HepG2 (cell line): ENCODE measurements around the gene PRDM15. TPM values are rescaled to one million over a fixed set of nuclear protein-coding genes. Genes with fewer than 3 reads are reported as not detected.

ENCODE experiments used
- ATAC-seq: fragments of 200-7000 bp; cut with Tn5 transposase; 3 replicates; pipeline ENCODE4 v1.9.1; 2020; ENCODE audit warnings: mild to moderate bottlenecking, moderate library complexity
- BruUV-seq: library from RNA; stranded (reverse); fragments of 400-500 nt; replicated peaks from 2 replicates; lab custom pipeline; 2021; lab: Mats Ljungman, UMichigan
- CTCF ChIA-PET: fragments of 300-600 bp; formaldehyde crosslinking; extraction: SDS; loops from one replicate; lab custom pipeline; 2021; ENCODE audit warnings: low total read pairs, inconsistent platforms, low intra/inter-chr PET ratio; lab: Yijun Ruan, JAX
- POLR2A ChIA-PET: fragments of 350-600 bp; sonication (Branson Sonifier 250); formaldehyde crosslinking; loops from one replicate; lab custom pipeline; 2020; ENCODE audit warnings: antibody characterized with exemption, inconsistent platforms; lab: Yijun Ruan, JAX
- DNase-seq: peaks from one replicate; pipeline ENCODE4 v3.0.0-alpha.2; 2015; ENCODE audit warnings: low spot score
- FAIRE-seq: peaks from 3 replicates; lab custom pipeline; 2011; peaks lifted over from hg19 to GRCh38; lab: Jason Lieb, UNC
- H2AFZ ChIP-seq: one replicate; pipeline ENCODE4 v1.6.1; 2011; ENCODE audit warnings: low read length, inconsistent platforms
- H3K27ac ChIP-seq: fragments of 300-600 bp; 3 replicates; pipeline ENCODE4 v1.8.0; 2011; ENCODE audit warnings: mixed run types, mild to moderate bottlenecking, mixed read lengths, low read length, inconsistent platforms; ENCODE audit not compliant: insufficient read depth; ENCODE audit errors: extremely low read length
- H3K27me3 ChIP-seq, 2 experiments: fragments of 200-600 bp in 1 of 2; 2 replicates in 1 of 2; 3 replicates in 1 of 2; pipeline versions ENCODE4 v1.6.0 to v1.8.0; 2011; ENCODE audit warnings: low read length in 2 of 2, mild to moderate bottlenecking in 2 of 2, moderate library complexity in 2 of 2, inconsistent platforms in 1 of 2; ENCODE audit not compliant: insufficient read depth in 2 of 2, control insufficient read depth in 1 of 2
- H3K36me3 ChIP-seq, 2 experiments: fragments of 200-600 bp in 1 of 2; replicated peaks in 1 of 2; 2 replicates in 1 of 2; 3 replicates in 1 of 2; pipeline versions ENCODE4 v1.5.1 to v1.8.0; 2011; ENCODE audit warnings: low read length in 2 of 2, inconsistent platforms in 1 of 2; ENCODE audit not compliant: insufficient read depth in 2 of 2, control insufficient read depth in 1 of 2
- H3K4me1 ChIP-seq: 2 replicates; pipeline ENCODE4 v1.5.1; 2012; ENCODE audit warnings: low read length, inconsistent platforms; ENCODE audit not compliant: insufficient read depth
- H3K4me2 ChIP-seq: 2 replicates; pipeline ENCODE4 v1.6.0; 2011; ENCODE audit warnings: low read depth, low read length, inconsistent platforms
- H3K4me3 ChIP-seq, 3 experiments: fragments of 200-600 bp in 1 of 3; sonication (generic), shearing (Covaris generic) in 1 of 3; replicated peaks in 1 of 3; 2 replicates each; pipeline ENCODE4 v1.5.1; 2011 to 2016; ENCODE audit warnings: low read length in 3 of 3, inconsistent platforms in 2 of 3, low read depth in 2 of 3, mild to moderate bottlenecking in 2 of 3, control low read depth in 1 of 3, mixed read lengths in 1 of 3; ENCODE audit not compliant: insufficient read depth in 1 of 3
- H3K79me2 ChIP-seq: one replicate; pipeline ENCODE4 v1.6.1; 2011; ENCODE audit warnings: low read length, inconsistent platforms; ENCODE audit not compliant: insufficient read depth
- H3K9ac ChIP-seq: 2 replicates; pipeline ENCODE4 v1.6.0; 2011; ENCODE audit warnings: mild to moderate bottlenecking, low read depth, low read length, inconsistent platforms; ENCODE audit not compliant: insufficient read depth
- H3K9me3 ChIP-seq: 2 replicates; pipeline ENCODE4 v1.5.1; 2012; ENCODE audit warnings: mild to moderate bottlenecking, low read length
- H4K20me1 ChIP-seq: 2 replicates; pipeline ENCODE4 v1.6.0; 2011; ENCODE audit warnings: inconsistent platforms, mild to moderate bottlenecking, low read length, moderate library complexity; ENCODE audit not compliant: insufficient read depth
- ATAD3A ChIP-seq: sonication (generic); formaldehyde crosslinking; IDR thresholded peaks from 2 replicates; pipeline ENCODE4 v1.4.0; 2020; ENCODE audit warnings: missing genetic modification reagents
- BCL6 ChIP-seq: IDR thresholded peaks from 2 replicates; pipeline ENCODE4 v1.6.1; 2016; ENCODE audit warnings: missing genetic modification reagents, missing compliant biosample characterization
- BRCA1 ChIP-seq: sonication (generic); formaldehyde crosslinking; IDR thresholded peaks from 2 replicates; pipeline ENCODE4 v1.4.0; 2020; ENCODE audit warnings: missing genetic modification reagents
- FOXA1 ChIP-seq, 2 experiments: fragments of 450-650 bp in 1 of 2; sonication (generic) in 1 of 2; formaldehyde crosslinking in 1 of 2; IDR thresholded peaks; 2 replicates each; pipeline versions ENCODE4 v1.4.0 to v1.6.1; 2016 to 2020; ENCODE audit warnings: missing genetic modification reagents in 1 of 2
- HDAC2 ChIP-seq: sonication (generic); formaldehyde crosslinking; IDR thresholded peaks from 2 replicates; pipeline ENCODE4 v1.4.0; 2020; ENCODE audit warnings: missing genetic modification reagents
- HNRNPL ChIP-seq: fragments of 200-400 bp; formaldehyde crosslinking; IDR thresholded peaks from 2 replicates; pipeline ENCODE4 v1.6.1; 2017; ENCODE audit warnings: mild to moderate bottlenecking, low read depth, low read length
- MTA1 ChIP-seq: sonication (generic); formaldehyde crosslinking; IDR thresholded peaks from 2 replicates; pipeline ENCODE4 v1.4.0; 2020; ENCODE audit warnings: missing genetic modification reagents, mild to moderate bottlenecking, borderline replicate concordance
- NRL ChIP-seq: sonication (generic); formaldehyde crosslinking; IDR thresholded peaks from 2 replicates; pipeline ENCODE4 v1.5.0; 2020; ENCODE audit warnings: missing genetic modification reagents, mild to moderate bottlenecking, moderate library complexity, borderline replicate concordance
- PHF21A ChIP-seq: sonication (generic); formaldehyde crosslinking; IDR thresholded peaks from 2 replicates; pipeline ENCODE4 v1.5.0; 2020; ENCODE audit warnings: mild to moderate bottlenecking, missing genetic modification reagents
- POLR2AphosphoS5 ChIP-seq: IDR thresholded peaks from 2 replicates; pipeline ENCODE4 v1.6.1; 2012; ENCODE audit warnings: low read depth, low read length
- SKI ChIP-seq: fragments of 450-650 bp; IDR thresholded peaks from one replicate; pipeline ENCODE4 v1.6.1; 2018; ENCODE audit warnings: mild to moderate bottlenecking; ENCODE audit not compliant: partially characterized antibody
- SNRNP70 ChIP-seq: fragments of 200-400 bp; formaldehyde crosslinking; IDR thresholded peaks from 2 replicates; pipeline ENCODE4 v1.6.1; 2017; ENCODE audit warnings: mild to moderate bottlenecking, low read depth, low read length, moderate library complexity
- SP4 ChIP-seq: sonication (generic); formaldehyde crosslinking; IDR thresholded peaks from 2 replicates; pipeline ENCODE4 v1.8.1; 2023; ENCODE audit warnings: mild to moderate bottlenecking, missing genetic modification reagents
- ZNF614 ChIP-seq: IDR thresholded peaks from 2 replicates; pipeline ENCODE4 v1.6.1; 2018; ENCODE audit warnings: missing biosample characterization, missing genetic modification reagents, inconsistent platforms, borderline replicate concordance
- ZNF749 ChIP-seq: sonication (generic); formaldehyde crosslinking; IDR thresholded peaks from 2 replicates; pipeline ENCODE4 v1.8.0; 2022; ENCODE audit warnings: mild to moderate bottlenecking, missing genetic modification reagents, moderate library complexity, borderline replicate concordance
- ZSCAN30 ChIP-seq: sonication (generic); formaldehyde crosslinking; IDR thresholded peaks from 2 replicates; pipeline ENCODE4 v1.5.0; 2020; ENCODE audit warnings: mild to moderate bottlenecking, missing genetic modification reagents
- WGBS: methylation state at CpG from one replicate; pipeline ENCODE4 v1.1.6; 2017; ENCODE audit warnings: low lambda C conversion rate; 5-methylcytosine and 5-hydroxymethylcytosine counted together
- in situ Hi-C: cut with HindIII; loops from 2 replicates; pipeline ENCODE4 v1.10.0; 2017; ENCODE audit warnings: low pct_unique_long_range_greater_than_20kb; ENCODE audit not compliant: extremely low pct_ligation_motif_present
- intact Hi-C: fragments of 100-400 bp; cut with micrococcal nuclease; formaldehyde crosslinking; loops from one replicate; pipeline ENCODE4 v1.10.0; 2022; ENCODE audit not compliant: unreplicated experiment
- polyA plus RNA-seq, 8 experiments: library from polyadenylated mRNA; depleted of rRNA in 3 of 8; stranded (reverse) in 7 of 8; unstranded in 1 of 8; fragments of >200 nt; fragmentation: Illumina TruSeq in 4 of 8; extraction: Trizol in 4 of 8; gene quantifications; 2 replicates each; pipeline versions ENCODE4 v1.2.1 to v1.2.3, GENCODE V29; 2011 to 2016; ENCODE audit warnings: low read depth in 4 of 8, missing spikeins in 1 of 8, mixed read lengths in 1 of 8; ENCODE audit not compliant: insufficient read depth in 1 of 8
- total RNA-seq, 5 experiments: library from RNA; depleted of rRNA; stranded (reverse); fragments of >200 nt; fragmentation: Illumina TruSeq; extraction: Trizol; gene quantifications; 2 replicates each; pipeline ENCODE4 v1.2.3, GENCODE V29; 2016; ENCODE audit warnings: low read depth in 1 of 5
- TF ChIP-seq, protein P1 (sequence below): IDR thresholded peaks from 2 replicates; pipeline ENCODE4 v1.6.1; 2016; ENCODE audit warnings: low read depth, missing genetic modification reagents, missing compliant biosample characterization
- TF ChIP-seq, protein P2 (sequence below): sonication (generic); formaldehyde crosslinking; conservative IDR thresholded peaks from 2 replicates; pipeline ENCODE4 v1.4.0; 2020; ENCODE audit warnings: missing genetic modification reagents

The PRDM15 gene
- total and polyA plus RNA-seq, 2 of the 13 experiments (the other 11 are each of a cell fraction or from before 2014, with no cell fraction given): 4.0 to 6.9 TPM

DNA sequence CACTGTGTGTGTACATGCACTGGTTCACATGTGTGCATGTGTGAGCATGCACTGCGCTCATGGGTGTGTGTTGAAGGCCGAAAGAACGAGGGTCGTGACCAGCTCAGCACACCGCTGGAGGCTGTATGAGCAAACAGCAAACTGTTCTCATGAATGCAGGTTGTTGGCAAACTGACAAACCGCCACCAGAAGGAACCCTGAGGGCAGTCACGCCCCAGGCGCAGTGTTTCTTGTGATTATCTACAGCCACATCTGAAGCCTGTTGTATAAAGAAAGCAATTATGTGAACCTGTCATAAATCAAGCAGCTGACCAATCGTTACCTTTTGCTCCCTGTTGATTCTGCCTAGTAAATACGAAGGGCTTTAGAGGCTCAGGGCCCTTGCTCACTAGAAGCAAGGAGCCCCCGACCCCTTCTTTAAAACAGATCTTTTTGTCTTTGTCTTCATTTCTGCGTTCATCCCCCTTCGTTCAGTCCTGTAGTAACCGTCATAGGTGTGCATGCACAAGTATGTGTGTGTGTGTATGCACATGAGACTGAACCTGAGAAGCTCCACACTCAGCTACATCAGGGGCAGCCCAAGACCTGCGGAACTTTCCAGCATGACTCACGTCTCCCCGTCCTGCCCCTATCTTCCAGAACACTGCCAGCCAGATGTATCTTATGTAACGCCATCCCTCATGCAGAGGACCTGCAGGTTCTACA, 95.5 kb downstream of the PRDM15 start:
- POLR2A ChIA-PET: no interaction called here
- Histone ChIP-seq H3K9ac (no peak overlapping the region), H3K9me3 (no peaks in the 10 kb centered on the region), H3K36me3 (no peaks in the 10 kb centered on the region), H3K27me3 (peaks cover 1 to 9% of the 10 kb centered on the region in 2 experiments; a peak in 3 of 5 replicates), H2AFZ (no peak overlapping the region), H3K79me2 (no peaks in the 10 kb centered on the region), H3K4me2 (peak overlapping the region; percentile 50; the same call in 1 of the 2 replicates), H4K20me1 (no peaks in the 10 kb centered on the region), H3K4me1 (peaks cover 51% of the 10 kb centered on the region), H3K4me3 (no peak overlapping the region), H3K27ac (no peak overlapping the region)
- in situ Hi-C loops (no loop called here), intact Hi-C loops (no loop called here)
- no peak for DNase-seq
- WGBS: 3% methylated on average over 18 of the region's 18 CpGs
- no TSS peak for BruUV-seq
- ATAC-seq: peak; percentile 47
- FAIRE-seq: no peak
- CTCF ChIA-PET: no interaction called here
- TF ChIP-seq BCL6 (0 out of 2 replicates have a peak, but pooled peaks have one; percentile 6), POLR2AphosphoS5 (no peak), HNRNPL (no peak), SNRNP70 (no peak), SP4 (CRISPR knock-in tag) (no peak), ZSCAN30 (CRISPR knock-in tag) (no peak), PHF21A (CRISPR knock-in tag) (0 out of 2 replicates have a peak, but pooled peaks have one; percentile 22), ATAD3A (CRISPR knock-in tag) (no peak), BRCA1 (CRISPR knock-in tag) (0 out of 2 replicates have a peak, but pooled peaks have one; percentile 47), NRL (CRISPR knock-in tag) (no peak), ZNF749 (CRISPR knock-in tag) (no peak), FOXA1 (IDR thresholded peaks at IDR 0.05) (no peak), FOXA1 (CRISPR knock-in tag; IDR thresholded peaks at IDR 0.05) (0 out of 2 replicates have a peak, but pooled peaks have one; percentile 17), HDAC2 (no peak), MTA1 (no peak), ZNF614 (CRISPR knock-in tag) (no peak), SKI (no peak)
- TF ChIP-seq, protein P1, sequence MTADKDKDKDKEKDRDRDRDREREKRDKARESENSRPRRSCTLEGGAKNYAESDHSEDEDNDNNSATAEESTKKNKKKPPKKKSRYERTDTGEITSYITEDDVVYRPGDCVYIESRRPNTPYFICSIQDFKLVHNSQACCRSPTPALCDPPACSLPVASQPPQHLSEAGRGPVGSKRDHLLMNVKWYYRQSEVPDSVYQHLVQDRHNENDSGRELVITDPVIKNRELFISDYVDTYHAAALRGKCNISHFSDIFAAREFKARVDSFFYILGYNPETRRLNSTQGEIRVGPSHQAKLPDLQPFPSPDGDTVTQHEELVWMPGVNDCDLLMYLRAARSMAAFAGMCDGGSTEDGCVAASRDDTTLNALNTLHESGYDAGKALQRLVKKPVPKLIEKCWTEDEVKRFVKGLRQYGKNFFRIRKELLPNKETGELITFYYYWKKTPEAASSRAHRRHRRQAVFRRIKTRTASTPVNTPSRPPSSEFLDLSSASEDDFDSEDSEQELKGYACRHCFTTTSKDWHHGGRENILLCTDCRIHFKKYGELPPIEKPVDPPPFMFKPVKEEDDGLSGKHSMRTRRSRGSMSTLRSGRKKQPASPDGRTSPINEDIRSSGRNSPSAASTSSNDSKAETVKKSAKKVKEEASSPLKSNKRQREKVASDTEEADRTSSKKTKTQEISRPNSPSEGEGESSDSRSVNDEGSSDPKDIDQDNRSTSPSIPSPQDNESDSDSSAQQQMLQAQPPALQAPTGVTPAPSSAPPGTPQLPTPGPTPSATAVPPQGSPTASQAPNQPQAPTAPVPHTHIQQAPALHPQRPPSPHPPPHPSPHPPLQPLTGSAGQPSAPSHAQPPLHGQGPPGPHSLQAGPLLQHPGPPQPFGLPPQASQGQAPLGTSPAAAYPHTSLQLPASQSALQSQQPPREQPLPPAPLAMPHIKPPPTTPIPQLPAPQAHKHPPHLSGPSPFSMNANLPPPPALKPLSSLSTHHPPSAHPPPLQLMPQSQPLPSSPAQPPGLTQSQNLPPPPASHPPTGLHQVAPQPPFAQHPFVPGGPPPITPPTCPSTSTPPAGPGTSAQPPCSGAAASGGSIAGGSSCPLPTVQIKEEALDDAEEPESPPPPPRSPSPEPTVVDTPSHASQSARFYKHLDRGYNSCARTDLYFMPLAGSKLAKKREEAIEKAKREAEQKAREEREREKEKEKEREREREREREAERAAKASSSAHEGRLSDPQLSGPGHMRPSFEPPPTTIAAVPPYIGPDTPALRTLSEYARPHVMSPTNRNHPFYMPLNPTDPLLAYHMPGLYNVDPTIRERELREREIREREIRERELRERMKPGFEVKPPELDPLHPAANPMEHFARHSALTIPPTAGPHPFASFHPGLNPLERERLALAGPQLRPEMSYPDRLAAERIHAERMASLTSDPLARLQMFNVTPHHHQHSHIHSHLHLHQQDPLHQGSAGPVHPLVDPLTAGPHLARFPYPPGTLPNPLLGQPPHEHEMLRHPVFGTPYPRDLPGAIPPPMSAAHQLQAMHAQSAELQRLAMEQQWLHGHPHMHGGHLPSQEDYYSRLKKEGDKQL (CRISPR knock-in tag): no peak
- TF ChIP-seq, protein P2, sequence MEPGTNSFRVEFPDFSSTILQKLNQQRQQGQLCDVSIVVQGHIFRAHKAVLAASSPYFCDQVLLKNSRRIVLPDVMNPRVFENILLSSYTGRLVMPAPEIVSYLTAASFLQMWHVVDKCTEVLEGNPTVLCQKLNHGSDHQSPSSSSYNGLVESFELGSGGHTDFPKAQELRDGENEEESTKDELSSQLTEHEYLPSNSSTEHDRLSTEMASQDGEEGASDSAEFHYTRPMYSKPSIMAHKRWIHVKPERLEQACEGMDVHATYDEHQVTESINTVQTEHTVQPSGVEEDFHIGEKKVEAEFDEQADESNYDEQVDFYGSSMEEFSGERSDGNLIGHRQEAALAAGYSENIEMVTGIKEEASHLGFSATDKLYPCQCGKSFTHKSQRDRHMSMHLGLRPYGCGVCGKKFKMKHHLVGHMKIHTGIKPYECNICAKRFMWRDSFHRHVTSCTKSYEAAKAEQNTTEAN (CRISPR knock-in tag): peak; percentile 19; the same call in 1 of the 2 replicates
